Stimulated activated CD8-positive, alpha-beta memory T cell treated with anti-CD3 and anti-CD28 coated beads, Interleukin-4, amount 100 ng/mL, for 1 hour (primary cell): ENCODE results near the gene PGLYRP4.

Source experiments
- DNase-seq, 2 donors: peaks; one replicate each; pipeline ENCODE4 v3.0.0-alpha.2; 2020; ENCODE audit warnings: low read depth in 2 of 2, low spot score in 1 of 2

PGLYRP4 gene

GRCh38 chr1:153292740-153293479 lies 55.7 kb downstream of the PGLYRP4 start:
- DNase-seq: no peak

GRCh38 chr1:153292185-153292584 lies 56.5 kb downstream of the PGLYRP4 start:
- DNase-seq: no peak

DNA sequence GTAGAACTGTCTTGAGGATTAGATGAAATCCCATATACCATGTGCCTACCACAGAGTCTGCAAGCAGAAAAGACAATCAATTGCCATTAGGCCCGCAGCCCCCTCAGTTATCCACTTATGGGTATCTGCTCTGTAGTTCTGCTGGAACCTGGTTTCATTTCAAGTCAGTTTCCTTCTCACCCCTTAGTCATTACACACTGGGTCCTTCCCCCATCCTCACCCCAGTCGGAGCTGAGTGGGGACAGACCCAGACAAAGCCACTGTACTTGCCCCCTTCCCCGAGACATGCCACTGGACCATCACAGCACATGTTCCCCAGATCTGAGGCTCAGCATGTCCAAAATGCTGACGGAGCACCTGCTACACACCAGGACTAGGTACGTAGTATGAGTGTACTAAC lies 57.1 kb downstream of the PGLYRP4 start:
- no peak for DNase-seq

GRCh38 chr1:153288634-153289275 lies 59.9 kb downstream of the PGLYRP4 start:
- no peak for DNase-seq
